ENCODE data around the gene NDOR1.

The NDOR1 gene

DNA sequence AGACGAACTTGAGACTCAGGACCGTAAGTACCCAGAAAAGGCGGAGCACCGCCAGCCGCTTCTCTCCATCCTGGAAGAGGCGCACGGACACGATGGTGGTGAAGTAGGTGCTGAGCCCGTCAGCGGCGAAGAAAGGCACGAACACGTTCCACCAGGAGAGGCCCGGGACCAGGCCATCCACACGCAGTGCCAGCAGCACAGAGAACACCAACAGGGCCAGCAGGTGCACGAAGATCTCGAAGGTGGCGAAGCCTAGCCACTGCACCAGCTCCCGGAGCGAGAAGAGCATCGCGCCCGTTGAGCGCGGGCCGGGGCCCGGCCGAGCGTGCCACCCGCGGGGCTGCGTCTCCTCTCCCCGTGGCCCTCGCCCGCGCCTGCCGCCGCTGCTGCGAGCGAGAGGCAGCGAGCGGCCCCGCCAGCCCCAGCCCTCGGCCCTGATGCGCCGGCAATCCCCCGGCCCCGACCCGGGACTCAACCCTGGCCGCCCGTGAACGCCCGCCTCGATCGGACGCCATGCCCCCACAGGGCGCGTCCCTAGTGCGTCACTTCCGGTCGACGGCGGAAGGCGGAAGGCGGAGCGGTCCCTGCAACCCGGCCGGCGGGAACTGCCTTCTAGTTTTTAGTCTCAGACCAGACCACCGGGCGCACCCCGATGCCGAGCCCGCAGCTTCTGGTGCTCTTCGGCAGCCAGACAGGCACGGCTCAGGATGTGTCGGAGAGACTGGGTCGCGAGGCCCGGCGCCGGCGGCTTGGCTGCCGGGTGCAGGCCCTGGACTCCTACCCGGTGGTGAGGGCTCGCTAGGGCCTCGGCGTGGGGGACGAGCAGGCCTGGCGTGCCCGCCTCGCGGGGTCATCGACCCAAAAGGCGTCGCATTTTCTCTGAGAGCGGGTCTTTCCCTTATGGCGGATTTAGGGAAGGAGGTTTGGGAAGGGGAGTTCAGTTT is at the start of gene NDOR1, which contains the start of gene TMEM203:
Gene NDOR1, plus strand, starts transcription at position 575 of the 944 bp plus-strand sequence. Its CDS starts 78 bp downstream, at position 653.
Gene TMEM203, minus strand, starts transcription at position 523 of the 944 bp plus-strand sequence. Its CDS starts 234 bp downstream, at position 289.
- Histone ChIP-seq H3K4me1 (ENCODE audit: control insufficient read depth, low read length) (peaks cover 52% of the 10 kb centered on the region), H3K79me2 (ENCODE audit: control insufficient read depth, low read length) (peaks cover 76% of the 10 kb centered on the region), H3F3A (ENCODE audit: control insufficient read depth, insufficient read depth) (peaks cover 6% of the 10 kb centered on the region), H3K9me2 (replicated peaks; ENCODE audit: control insufficient read depth, low read length) (no peaks in the 10 kb centered on the region), H3K9me3 (ENCODE audit: control insufficient read depth, insufficient read depth, low read length) (no peaks in the 10 kb centered on the region), H3K27ac (ENCODE audit: low read depth, low read length) (peak within 1 kb of the TSS; percentile 45), H4K20me1 (ENCODE audit: control insufficient read depth, insufficient read depth, low read depth, low read length) (peaks cover 5% of the 10 kb centered on the region; the same call in 1 of the 2 replicates), H3K4me3 (ENCODE audit: low read length) (peak within 1 kb of the TSS; percentile 99), H3K36me3 (ENCODE audit: control insufficient read depth, low read length) (peaks cover 36% of the 10 kb centered on the region), H3K4me2 (ENCODE audit: low read length) (peak within 1 kb of the TSS; percentile 92), H3K27me3 (ENCODE audit: control insufficient read depth, low read length) (no peaks in the 10 kb centered on the region)
- no peak for TF ChIP-seq EZH2phosphoT487 (IDR thresholded peaks at IDR 0.05; ENCODE audit: borderline replicate concordance, low read length)
- TF ChIP-seq, protein P1, sequence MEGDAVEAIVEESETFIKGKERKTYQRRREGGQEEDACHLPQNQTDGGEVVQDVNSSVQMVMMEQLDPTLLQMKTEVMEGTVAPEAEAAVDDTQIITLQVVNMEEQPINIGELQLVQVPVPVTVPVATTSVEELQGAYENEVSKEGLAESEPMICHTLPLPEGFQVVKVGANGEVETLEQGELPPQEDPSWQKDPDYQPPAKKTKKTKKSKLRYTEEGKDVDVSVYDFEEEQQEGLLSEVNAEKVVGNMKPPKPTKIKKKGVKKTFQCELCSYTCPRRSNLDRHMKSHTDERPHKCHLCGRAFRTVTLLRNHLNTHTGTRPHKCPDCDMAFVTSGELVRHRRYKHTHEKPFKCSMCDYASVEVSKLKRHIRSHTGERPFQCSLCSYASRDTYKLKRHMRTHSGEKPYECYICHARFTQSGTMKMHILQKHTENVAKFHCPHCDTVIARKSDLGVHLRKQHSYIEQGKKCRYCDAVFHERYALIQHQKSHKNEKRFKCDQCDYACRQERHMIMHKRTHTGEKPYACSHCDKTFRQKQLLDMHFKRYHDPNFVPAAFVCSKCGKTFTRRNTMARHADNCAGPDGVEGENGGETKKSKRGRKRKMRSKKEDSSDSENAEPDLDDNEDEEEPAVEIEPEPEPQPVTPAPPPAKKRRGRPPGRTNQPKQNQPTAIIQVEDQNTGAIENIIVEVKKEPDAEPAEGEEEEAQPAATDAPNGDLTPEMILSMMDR (IDR thresholded peaks at IDR 0.05; ENCODE audit: low read depth, low read length, poor library complexity, severe bottlenecking): no peak

DNA sequence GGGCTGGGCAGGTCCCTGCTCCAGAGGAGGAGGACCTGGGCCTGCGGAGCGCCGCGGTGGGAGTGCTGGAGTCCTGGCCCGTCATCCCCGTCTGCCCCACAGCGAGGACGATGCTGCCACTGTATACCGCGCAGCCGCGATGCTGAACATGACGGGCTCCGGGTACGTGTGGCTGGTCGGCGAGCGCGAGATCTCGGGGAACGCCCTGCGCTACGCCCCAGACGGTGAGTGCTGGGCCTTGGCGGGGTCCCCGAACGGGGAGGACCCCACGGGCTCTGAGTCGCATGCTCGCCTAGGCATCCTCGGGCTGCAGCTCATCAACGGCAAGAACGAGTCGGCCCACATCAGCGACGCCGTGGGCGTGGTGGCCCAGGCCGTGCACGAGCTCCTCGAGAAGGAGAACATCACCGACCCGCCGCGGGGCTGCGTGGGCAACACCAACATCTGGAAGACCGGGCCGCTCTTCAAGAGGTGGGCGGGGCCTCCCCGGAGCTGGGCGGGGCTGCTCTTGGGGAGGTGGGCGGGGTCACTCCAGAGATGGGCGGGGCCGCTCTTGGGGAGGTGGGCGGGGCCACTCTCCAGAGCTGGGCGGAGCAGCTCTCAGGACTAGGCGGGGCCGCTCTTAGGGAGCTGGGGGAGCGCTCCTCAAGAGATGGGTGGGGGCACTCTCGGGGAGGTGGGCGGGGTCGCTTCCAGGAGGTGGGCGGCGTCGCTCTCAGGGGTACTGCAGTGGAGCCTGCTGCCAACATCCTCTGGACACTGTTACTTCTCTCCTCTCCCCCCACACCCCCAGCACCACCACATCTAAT is 48.7 kb upstream of the NDOR1 start:
- H3K27me3 ChIP-seq (ENCODE audit: control insufficient read depth, low read length): peaks cover 19% of the 10 kb centered on the region
- no peaks in the 10 kb centered on the region for H3K79me2 ChIP-seq (ENCODE audit: control insufficient read depth, low read length)
- peak overlapping the region; percentile 5 for H3K4me3 ChIP-seq (ENCODE audit: low read length)
- H3K4me1 ChIP-seq (ENCODE audit: control insufficient read depth, low read length): peaks cover 37% of the 10 kb centered on the region
- H3K27ac ChIP-seq (ENCODE audit: low read depth, low read length): no peak overlapping the region
- H4K20me1 ChIP-seq (ENCODE audit: control insufficient read depth, insufficient read depth, low read depth, low read length): no peaks in the 10 kb centered on the region; the same call in 1 of the 2 replicates
- peak overlapping the region; percentile 35 for H3K4me2 ChIP-seq (ENCODE audit: low read length)
- 0 out of 2 replicates have a peak, but pooled peaks cover 5% of the 10 kb centered on the region for H3K9me3 ChIP-seq (ENCODE audit: control insufficient read depth, insufficient read depth, low read length)
- no peaks in the 10 kb centered on the region for H3K9me2 ChIP-seq (replicated peaks; ENCODE audit: control insufficient read depth, low read length)
- TF ChIP-seq, protein P1 (IDR thresholded peaks at IDR 0.05; ENCODE audit: low read depth, low read length, poor library complexity, severe bottlenecking): no peak
- TF ChIP-seq EZH2phosphoT487 (IDR thresholded peaks at IDR 0.05; ENCODE audit: borderline replicate concordance, low read length): no peak
- H3F3A ChIP-seq (ENCODE audit: control insufficient read depth, insufficient read depth): no peaks in the 10 kb centered on the region
- H3K36me3 ChIP-seq (ENCODE audit: control insufficient read depth, low read length): no peaks in the 10 kb centered on the region

GRCh38 chr9:137157618-137158415 is 47.7 kb upstream of the NDOR1 start:
- Histone ChIP-seq H3K27ac (ENCODE audit: low read depth, low read length) (no peak overlapping the region), H3F3A (ENCODE audit: control insufficient read depth, insufficient read depth) (no peaks in the 10 kb centered on the region), H3K4me2 (ENCODE audit: low read length) (peak overlapping the region; percentile 51), H3K9me3 (ENCODE audit: control insufficient read depth, insufficient read depth, low read length) (0 out of 2 replicates have a peak, but pooled peaks cover 4% of the 10 kb centered on the region), H3K79me2 (ENCODE audit: control insufficient read depth, low read length) (no peaks in the 10 kb centered on the region), H3K4me1 (ENCODE audit: control insufficient read depth, low read length) (peaks cover 37% of the 10 kb centered on the region), H3K36me3 (ENCODE audit: control insufficient read depth, low read length) (no peaks in the 10 kb centered on the region), H3K4me3 (ENCODE audit: low read length) (no peak overlapping the region; the same call in 1 of the 2 replicates), H4K20me1 (ENCODE audit: control insufficient read depth, insufficient read depth, low read depth, low read length) (no peaks in the 10 kb centered on the region; the same call in 1 of the 2 replicates), H3K9me2 (replicated peaks; ENCODE audit: control insufficient read depth, low read length) (no peaks in the 10 kb centered on the region), H3K27me3 (ENCODE audit: control insufficient read depth, low read length) (peaks cover 24% of the 10 kb centered on the region)
- TF ChIP-seq, protein P1 (IDR thresholded peaks at IDR 0.05; ENCODE audit: low read depth, low read length, poor library complexity, severe bottlenecking): no peak
- no peak for TF ChIP-seq EZH2phosphoT487 (IDR thresholded peaks at IDR 0.05; ENCODE audit: borderline replicate concordance, low read length)
